NCI-H460 (cell line): ENCODE data around the gene BOLA3. TPM values are rescaled to one million over a fixed set of nuclear protein-coding genes. Genes with fewer than 3 reads are reported as not detected.
"Not testable (repeated sequence)": the region's sequence is repeated elsewhere in the genome, so short reads cannot be mapped to it uniquely, and the experiment has no call there.

ENCODE experiments used
- DNase-seq: peaks from one replicate; pipeline ENCODE4 v3.0.0-alpha.2; 2016; ENCODE audit warnings: low read depth; ENCODE audit errors: extremely low read depth
- total RNA-seq: library from RNA; depleted of rRNA; stranded (reverse); fragments of >200 nt; shearing (Covaris generic); gene quantifications from 2 replicates; pipeline ENCODE4 v1.2.3, GENCODE V29; 2014

Gene BOLA3
- total RNA-seq, 1 experiment from 2014 or later: 163 TPM

DNA sequence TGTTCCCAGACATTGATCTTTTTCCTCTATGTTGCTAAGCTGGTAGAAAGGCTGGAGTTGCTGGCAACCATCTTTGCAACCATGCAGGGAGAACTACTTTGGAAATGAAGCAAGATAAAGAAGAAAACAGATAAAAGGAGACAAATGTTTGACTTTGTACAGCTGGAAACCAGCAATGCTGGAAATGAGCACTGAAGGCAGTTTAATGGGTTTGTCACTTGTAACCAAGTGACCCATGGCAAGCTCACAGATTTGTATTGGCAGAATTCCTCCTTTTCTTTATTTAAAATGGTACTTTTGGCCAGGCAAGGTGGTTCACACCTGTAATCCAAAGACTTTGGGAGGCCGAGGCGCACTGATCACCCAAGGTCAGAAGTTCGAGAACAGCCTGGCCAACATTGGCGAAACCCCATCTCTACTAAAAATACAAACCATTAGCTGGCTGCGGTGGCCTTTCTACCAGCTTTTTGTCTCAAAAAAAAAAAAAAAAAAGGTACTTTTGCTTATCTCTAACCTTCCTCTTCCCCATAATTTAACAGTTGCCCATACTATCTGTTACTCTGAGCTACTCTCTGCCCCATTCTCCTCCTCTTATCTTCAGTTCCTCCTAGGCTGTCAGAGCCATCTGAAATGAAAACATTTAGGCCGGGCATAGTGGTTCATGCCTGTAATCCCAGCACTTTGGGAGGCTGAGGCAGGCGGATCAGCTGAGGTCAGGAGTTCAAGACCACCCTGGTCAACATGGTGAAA, 2.0 kb upstream of the BOLA3 start:
- DNase-seq: no peak

GRCh38 chr2:74149247-74149525, 1.5 kb upstream of the BOLA3 start:
- DNase-seq: no peak

GRCh38 chr2:74148457-74149246, 940 bp upstream of the BOLA3 start:
- DNase-seq: no peak

DNA sequence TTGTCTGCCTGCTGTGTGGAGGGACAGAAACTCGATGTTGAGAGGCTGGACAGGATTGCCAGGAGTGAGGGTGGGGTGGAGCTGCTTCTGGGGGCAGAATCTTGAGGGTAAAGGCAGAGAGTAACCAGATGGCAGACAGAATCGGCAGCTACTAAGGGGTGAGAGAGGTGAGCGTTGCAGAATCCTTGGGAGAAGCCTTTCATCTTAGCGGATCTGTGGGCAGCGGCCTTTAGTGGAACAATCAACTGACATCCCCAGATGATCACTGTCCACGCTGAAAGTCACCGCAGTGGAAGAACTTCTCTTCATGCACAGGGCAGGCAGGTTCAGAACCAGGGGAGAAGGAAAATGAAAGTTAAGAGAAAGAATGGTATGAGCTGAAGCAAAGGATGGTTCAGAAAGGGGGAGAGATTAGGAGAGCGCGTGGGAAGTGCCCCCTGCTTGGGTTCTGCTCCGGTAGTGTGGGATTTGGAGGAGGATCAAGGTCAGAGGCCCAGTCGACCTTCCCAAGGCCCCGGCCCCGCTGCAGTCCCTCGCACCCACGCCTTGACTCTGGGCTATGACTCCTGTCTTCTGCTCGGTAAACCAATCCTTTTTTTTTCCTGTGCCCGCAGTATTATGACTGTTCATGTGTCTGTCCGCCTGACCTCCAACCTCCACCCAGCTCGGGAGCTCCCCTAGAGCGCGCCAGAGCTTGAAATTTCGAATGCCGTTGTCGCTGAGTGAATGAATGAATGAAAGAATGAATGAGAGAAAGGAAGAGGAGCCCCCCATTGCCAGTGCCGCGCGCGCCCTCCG, 584 bp downstream of the BOLA3 start:
- DNase-seq: no peak

- DNase-seq: no peak
Observed at GRCh38 chr2:74142340-74142739, 5.4 kb downstream of the BOLA3 start.

GRCh38 chr2:74138600-74139323, 8.9 kb downstream of the BOLA3 start:
- DNase-seq: no peak

GRCh38 chr2:74137651-74138599, 9.8 kb downstream of the BOLA3 start:
- no peak for DNase-seq

- no peak for DNase-seq
Observed at GRCh38 chr2:74131901-74132300, 15.8 kb downstream of the BOLA3 start.

- no peak for DNase-seq
Observed at GRCh38 chr2:74130211-74130995, 17.3 kb downstream of the BOLA3 start.

DNA sequence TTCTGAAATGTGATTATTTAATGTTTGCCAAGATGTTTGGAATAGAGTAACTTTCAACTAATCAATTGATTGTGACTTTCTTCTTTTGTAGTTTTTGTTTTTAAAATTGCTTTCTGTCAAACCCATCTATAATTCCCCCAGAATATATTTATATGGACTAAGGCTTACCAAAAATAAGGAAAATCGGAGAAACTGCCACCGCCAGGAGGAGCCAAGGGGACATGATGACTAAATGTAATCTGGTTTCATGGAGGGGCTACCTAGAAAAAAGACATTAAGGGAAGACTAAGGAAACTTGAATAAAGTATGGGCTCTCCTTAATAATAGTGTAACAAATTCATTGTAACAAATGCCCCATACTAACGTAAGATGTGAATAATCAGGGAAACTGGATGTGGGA, 19.5 kb downstream of the BOLA3 start:
- DNase-seq: no peak

- not testable (repeated sequence) for DNase-seq
Observed at GRCh38 chr2:74123955-74124354, 23.8 kb downstream of the BOLA3 start.

- DNase-seq: not testable (repeated sequence)
Observed at GRCh38 chr2:74121846-74122245, 25.9 kb downstream of the BOLA3 start.

- DNase-seq: peak; percentile 81
Observed at GRCh38 chr2:74119912-74120825, 27.5 kb downstream of the BOLA3 start.

DNA sequence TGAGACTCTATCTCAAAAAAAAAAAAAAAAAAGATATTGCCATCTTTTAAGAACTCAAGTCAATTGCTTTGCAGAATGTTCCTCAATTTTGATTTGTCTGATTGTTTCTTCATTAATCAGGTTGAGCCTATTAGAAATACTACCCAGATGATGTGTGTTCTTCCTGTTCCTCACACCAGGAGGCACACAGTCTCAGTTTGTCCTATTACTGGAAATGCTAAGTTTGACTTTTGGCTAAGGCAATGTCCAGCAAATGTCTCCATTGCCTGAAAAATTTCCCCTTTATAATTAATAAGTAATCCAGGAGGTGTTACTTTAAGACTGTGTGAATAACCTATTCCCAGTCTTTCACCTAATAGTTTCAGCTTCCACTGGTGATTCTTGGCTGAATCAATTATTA, 28.4 kb downstream of the BOLA3 start:
- DNase-seq: no peak

DNA sequence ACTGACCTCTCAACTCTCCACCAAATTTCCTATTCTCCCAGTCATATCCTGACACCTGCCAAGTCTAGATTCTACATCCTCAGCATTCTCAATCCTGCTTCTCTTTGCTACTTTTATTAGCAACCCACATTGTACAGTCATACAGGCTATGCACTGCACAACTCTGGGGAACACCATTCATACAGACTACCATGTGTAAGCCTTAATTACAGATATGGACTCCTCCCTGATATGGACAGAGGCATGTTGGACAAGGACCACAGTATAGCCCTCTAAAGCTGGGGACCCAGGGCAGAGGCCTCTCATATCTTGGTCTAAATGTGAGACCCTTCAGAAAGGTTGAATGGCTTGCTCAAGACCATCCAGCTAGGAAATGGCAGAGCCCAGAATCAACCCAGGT, 36.3 kb downstream of the BOLA3 start:
- DNase-seq: no peak

- no peak for DNase-seq
Observed at GRCh38 chr2:74110537-74110936, 37.2 kb downstream of the BOLA3 start.

- DNase-seq: no peak
Observed at GRCh38 chr2:74109551-74109950, 38.2 kb downstream of the BOLA3 start.

- no peak for DNase-seq
Observed at GRCh38 chr2:74107071-74107470, 40.6 kb downstream of the BOLA3 start.
